ENCODE measurements around the gene CAV2.

CAV2 gene

DNA sequence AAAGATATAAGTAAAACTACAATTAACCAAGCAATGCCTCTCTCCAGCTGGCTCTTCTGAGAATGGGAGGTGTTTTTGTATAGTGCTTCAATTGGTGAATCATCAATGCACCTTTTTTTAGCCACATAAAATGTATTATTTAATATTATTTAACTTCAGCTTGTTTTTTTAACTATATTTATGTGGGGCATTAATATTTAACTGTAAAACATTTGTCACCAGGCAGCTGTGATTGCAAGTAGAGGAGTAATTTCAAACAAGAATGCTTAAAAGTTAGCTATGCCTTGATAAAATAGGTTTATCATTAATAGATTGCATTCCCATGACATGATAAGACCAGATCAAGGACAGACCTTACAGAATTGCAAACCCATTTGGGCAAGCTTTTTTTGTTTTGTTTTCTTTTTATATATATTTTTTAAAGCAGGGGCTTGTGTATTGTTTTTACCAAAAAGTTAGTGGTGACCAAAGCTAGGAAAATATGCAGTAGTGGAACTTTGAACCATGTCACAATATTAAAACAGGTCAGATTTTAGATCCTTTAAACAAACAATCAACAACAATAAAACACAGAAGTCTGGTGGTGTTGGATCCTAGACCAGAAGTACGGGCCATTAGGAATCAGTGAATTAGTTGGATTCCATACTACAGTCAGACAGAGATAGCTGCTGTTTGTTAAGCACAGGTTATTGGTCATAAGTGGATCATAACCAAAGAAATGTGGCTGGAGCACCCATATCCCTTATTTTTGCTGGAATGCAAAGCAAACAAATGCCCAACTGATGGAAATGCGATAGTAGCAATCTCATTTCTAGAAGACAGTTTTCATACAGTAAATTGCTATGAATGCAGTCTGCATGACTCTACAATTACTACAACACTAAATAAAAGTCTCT lies 2.9 kb downstream of the CAV2 start:
- H3K4me3 ChIP-seq (ENCODE audit: control insufficient read depth, low read depth, low read length): no peak overlapping the region
- TF ChIP-seq, protein P1, sequence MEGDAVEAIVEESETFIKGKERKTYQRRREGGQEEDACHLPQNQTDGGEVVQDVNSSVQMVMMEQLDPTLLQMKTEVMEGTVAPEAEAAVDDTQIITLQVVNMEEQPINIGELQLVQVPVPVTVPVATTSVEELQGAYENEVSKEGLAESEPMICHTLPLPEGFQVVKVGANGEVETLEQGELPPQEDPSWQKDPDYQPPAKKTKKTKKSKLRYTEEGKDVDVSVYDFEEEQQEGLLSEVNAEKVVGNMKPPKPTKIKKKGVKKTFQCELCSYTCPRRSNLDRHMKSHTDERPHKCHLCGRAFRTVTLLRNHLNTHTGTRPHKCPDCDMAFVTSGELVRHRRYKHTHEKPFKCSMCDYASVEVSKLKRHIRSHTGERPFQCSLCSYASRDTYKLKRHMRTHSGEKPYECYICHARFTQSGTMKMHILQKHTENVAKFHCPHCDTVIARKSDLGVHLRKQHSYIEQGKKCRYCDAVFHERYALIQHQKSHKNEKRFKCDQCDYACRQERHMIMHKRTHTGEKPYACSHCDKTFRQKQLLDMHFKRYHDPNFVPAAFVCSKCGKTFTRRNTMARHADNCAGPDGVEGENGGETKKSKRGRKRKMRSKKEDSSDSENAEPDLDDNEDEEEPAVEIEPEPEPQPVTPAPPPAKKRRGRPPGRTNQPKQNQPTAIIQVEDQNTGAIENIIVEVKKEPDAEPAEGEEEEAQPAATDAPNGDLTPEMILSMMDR (IDR thresholded peaks at IDR 0.05; ENCODE audit: control insufficient read depth, insufficient read depth, low read depth, low read length, missing control alignments): no peak
- no peak for DNase-seq (ENCODE audit: low read depth)

DNA sequence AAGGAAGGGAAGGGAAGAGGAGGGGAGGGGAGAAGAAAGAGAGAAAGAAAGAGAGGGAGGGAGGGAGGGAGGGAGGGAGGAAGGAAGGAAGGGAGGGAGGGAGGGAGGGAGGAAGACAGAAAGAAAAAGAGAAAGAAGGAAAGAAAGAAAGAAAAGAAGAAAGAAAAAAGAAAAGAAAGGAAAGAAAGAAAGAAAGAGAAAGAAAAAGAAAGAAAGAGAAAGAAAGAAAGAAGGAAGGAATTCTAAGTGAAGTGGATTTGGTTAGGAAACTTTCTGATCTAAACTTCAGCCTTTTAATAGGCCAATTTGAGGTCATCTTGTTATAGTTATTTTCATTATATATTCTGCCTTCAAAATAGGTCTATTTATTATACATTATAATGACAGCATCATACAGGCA lies 4.3 kb downstream of the CAV2 start:
- no peak overlapping the region for H3K4me3 ChIP-seq (ENCODE audit: control insufficient read depth, low read depth, low read length)
- DNase-seq (ENCODE audit: low read depth): no peak
- TF ChIP-seq, protein P1 (IDR thresholded peaks at IDR 0.05; ENCODE audit: control insufficient read depth, insufficient read depth, low read depth, low read length, missing control alignments): no peak

DNA sequence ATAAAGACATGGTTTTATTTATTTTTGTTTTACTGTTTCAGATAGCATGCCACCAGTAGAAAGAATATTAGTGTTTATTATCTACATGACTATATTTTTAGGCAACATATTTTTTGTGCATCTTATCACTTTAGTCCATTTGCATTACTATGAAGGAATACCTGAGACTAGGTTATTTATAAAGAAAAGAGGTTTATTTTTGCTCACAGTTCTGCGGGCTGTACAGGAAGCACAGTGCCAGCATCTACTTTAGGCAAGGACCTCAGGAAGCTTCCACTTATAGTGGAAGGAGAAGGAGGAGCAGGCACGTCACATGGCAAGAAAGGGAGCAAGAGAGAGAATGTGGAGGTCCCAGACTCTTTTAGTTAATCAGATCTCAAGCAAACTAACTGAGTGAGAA lies 5.7 kb downstream of the CAV2 start:
- TF ChIP-seq, protein P1 (IDR thresholded peaks at IDR 0.05; ENCODE audit: control insufficient read depth, insufficient read depth, low read depth, low read length, missing control alignments): no peak
- no peak overlapping the region for H3K4me3 ChIP-seq (ENCODE audit: control insufficient read depth, low read depth, low read length)
- no peak for DNase-seq (ENCODE audit: low read depth)

DNA sequence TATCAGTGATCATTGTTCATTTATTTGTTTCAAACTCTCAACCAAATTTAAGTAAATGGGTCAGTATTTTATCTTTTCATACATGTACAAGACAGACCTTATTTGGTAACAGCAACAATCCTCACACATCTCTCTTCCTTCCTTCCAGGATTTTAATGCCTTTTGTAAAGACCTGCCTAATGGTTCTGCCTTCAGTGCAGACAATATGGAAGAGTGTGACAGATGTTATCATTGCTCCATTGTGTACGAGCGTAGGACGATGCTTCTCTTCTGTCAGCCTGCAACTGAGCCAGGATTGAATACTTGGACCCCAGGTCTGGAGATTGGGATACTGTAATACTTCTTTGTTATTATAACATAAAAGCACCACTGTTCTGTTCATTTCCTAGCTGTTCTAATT lies 6.3 kb downstream of the CAV2 start:
- DNase-seq (ENCODE audit: low read depth): no peak
- TF ChIP-seq, protein P1 (IDR thresholded peaks at IDR 0.05; ENCODE audit: control insufficient read depth, insufficient read depth, low read depth, low read length, missing control alignments): no peak
- no peak overlapping the region for H3K4me3 ChIP-seq (ENCODE audit: control insufficient read depth, low read depth, low read length)

DNA sequence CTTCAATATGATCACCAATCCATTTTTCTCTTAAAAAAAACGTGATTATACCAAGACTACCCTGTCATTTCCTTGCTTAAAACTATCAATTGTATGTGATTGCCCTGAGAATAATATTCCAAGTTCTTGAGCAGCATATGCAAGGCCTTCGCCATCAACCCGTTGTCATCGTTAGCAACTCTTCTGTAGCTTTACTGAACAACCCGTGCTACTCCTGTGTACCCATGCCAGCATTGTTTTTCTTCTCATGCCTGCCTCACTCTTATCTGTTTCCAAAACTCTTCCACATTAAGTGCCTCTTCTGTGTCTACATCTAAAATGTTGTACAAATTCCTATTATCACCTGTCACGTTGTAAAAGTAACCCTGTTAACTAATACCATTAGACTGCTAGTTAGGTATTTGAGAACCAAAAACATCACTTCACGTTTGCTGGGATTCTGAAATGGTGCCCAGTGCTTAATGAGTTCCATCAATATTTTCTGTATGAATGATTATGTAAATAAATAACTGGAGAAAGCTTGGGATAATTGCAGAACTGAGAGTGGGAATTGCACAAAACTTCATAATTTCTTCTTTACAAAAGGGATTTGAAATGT lies 10.5 kb downstream of the CAV2 start:
- DNase-seq (ENCODE audit: low read depth): no peak
- TF ChIP-seq, protein P1 (IDR thresholded peaks at IDR 0.05; ENCODE audit: control insufficient read depth, insufficient read depth, low read depth, low read length, missing control alignments): no peak
- H3K4me3 ChIP-seq (ENCODE audit: control insufficient read depth, low read depth, low read length): no peak overlapping the region

DNA sequence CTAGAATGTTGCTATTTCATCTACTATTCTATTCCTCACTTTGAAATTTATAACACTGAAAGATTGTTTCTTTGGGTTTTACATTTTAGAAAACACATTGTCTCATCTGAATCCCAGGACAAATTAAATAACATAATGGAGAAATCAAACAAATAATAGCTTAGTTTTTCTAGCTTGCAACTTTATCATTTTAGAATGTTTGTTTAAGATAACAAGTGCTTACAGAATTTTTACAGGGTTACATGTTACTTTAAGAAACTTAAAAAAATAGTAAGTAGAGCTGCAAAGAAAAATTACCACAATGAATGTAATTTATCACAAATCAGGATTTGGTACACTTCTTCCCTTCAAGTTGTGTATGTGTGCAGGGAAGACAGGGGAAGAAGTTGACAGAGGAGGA lies 11.3 kb downstream of the CAV2 start:
- no peak overlapping the region for H3K4me3 ChIP-seq (ENCODE audit: control insufficient read depth, low read depth, low read length)
- no peak for DNase-seq (ENCODE audit: low read depth)
- TF ChIP-seq, protein P1 (IDR thresholded peaks at IDR 0.05; ENCODE audit: control insufficient read depth, insufficient read depth, low read depth, low read length, missing control alignments): no peak
